HG03135 (cell line): ENCODE results near the gene USB1.

ENCODE experiments used
- ATAC-seq: cut with Tn5 transposase; IDR thresholded peaks from one replicate; pipeline ENCODE4 v1.9.1; 2021; ENCODE audit warnings: mild to moderate bottlenecking, moderate library complexity; ENCODE audit not compliant: unreplicated experiment

USB1 gene

DNA sequence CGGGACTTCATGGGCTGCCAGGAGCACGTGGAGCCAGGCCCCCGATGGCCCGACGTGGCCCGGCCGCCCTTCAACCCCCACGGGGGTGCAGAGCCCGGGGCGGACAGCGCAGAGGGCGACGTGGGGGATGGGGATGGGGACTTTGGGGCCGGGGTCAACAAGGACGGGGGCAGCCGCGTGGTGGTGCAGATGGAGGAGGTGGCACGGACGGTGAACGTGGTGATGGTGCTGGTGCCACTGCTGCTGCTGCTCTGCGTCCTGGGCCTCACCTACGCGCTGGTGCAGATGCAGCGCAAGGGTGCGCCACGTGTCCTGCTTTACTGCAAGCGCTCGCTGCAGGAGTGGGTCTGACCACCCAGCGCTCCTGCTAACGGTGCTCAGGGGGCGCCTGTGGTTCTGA, 43.9 kb downstream of the USB1 start:
- ATAC-seq = no peak

DNA sequence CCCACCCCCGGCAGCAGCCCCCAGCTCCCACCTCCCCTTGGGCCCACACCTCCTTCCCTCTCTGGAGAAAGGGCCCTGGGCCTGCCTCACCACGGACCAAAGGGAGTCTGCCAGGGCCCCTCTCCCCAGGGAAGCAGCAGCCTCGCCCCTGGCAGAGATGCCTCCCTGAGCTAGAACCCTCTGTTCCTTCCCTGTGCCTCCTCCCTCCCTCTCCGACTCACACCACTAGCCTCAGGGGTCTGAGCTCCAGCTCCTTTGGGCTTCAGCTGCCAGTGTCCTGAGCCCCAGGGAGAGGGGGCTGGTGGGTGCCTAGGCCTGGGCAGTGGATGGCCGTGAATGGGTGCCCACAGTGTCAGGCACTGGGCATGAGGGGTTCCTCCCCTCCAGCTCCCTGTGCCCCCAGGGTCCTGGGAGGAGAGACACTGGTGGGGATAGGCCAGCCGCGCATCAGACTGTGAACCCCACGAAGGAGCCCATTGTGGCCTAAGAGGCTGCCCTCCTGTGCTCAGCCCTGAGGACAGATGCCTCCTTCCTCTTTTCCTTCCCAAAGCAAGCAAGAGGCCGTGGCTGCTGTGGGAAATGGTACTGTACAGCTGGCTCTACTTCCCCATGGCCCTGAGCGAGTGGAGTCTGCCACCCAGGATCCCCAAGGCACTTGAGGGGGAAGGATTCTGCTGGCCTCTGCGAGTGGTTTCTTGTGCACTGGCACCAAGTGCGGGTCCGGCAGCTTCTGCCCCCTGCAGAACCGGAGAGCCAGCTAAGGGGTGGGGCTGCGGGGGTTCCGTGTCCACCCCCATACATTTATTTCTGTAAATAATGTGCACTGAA, 45.1 kb downstream of the USB1 start:
- ATAC-seq = no peak

DNA sequence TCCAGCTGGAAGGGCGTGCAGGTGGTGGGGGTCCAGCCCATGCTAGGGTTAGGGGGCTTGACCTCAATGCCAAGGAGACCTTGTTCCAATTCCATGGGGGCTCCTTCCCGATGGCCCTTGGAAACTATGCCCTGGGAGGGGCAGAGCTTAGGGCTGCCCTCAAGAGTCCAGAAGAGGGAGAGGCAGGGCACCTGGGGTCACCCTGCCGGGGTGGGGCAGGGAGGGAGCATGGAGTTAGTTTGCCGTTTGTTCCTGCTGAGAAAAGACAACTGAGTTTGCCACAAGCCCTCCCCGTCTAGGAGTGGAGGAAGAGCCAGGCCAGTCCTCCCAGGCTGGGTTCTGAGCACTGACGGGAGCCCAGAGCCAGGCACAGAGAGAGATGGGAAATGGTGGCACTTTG, 45.7 kb downstream of the USB1 start:
- no peak for ATAC-seq

DNA sequence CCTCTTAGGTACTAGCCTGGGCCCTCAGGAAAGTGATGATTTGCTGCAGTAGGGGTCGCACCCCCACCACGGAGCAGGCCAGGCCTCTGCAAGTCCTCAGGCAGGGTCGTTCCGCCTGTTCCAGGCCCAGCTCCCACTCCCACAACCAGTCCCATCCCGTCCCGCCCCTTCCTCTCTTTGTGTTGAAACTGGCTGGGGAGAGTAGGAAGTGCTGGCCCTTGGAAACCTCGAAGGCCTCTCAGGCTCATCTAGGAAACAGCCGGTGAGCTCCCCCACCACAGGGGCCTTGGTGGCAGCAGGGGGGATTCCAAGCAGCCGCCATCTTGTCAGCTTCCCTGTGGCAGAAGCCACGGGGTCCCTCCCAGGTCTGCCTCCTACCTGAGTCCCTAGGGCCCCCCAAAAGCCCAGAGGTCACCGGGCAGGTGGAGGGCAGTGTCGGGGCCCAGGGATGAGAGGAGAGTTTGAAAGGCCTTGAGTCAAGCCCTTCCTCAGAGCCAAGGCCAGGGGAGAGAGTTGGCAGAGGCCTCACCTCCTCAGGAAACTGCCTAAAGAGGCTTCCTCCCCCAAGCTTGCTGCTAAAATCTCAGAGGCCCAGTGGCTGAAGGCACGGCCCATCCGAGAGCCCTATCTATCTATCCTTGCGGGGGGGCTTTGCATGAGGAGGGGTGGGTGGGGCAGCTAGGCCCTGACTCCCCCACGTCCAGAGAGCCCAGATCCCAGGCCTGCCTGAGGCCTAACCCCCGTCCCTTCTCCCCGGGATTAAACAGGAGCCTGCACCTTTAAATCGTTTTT, 46.5 kb downstream of the USB1 start:
- no peak for ATAC-seq

DNA sequence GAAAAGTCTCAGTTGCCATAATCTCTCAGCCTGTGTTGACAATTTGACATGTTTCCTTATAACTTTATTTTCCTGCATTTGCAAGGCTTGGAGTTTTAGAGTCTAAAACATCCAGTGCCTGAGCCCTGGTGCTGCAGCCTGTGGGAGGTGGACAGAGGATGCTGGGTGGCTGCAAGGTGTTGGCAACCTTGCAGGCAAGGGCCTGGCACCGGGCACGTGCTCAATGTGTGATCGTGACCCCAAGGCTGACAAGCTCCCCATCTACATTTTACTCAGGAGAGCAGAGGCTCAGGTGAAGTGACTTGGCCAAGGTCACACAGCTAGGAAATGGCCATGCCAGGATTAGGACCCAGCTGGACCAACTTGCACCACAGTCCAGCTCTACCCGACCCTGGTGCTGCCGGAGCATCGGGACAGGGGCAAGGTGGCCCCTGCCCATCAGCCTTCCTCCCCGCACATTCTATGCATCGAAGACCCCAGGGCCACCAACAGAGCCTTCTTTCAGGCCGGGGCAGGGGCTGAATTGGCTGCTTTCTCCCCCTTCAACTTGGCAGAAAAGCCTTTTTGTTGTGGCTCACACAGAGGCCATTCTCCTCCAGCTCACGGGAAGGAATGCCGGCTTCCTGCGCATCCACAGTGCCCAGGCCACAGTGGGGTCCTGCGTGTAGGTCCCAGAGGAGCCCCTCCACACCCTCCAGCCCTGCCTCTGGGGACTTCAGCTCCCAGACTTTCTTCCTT, 47.5 kb downstream of the USB1 start:
- no peak for ATAC-seq

DNA sequence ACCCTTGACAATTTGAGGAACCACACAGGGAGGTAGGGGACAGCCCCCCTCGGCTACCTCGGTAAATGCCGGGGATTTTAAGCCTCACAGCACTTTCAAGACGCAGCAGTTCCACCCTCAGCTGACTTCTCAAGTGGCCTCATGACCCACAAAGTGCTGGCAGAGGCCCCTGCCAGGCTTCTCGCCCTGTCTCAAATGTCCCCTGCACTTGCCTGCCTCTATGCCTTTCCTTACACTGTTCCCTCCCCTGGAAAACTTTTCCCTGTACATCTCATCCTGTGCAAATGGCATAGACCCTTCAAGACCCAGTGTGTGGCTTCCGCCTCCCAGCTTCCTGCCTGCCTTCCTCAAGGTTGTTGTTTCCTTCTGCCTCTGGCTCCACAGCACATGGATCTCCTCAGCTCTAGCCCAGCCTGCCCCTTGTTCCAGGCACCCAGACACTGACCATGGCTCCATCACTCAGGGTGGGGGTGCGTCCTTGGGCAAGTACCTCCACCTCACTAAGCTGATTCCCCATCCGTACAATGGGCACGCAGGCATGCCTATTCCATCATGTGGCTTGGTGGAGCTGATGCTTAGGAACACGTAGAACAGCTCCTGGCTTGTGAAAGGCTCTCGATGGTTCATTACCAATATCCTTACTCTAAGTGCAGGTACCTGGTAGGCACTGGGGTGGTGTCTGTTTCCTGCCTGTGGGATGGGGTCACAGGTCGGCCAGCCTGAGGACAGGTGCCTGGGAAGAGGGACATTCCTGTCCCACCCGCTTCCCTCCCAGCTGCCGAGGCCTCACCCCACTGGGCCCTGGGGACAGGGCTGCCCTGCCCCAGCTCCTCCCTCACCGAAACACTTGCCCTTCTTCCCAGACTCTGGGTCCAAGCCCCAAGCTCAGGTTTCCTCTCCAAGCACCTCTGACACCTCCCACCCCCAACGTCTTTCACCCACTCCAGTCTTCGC, 48.3 kb downstream of the USB1 start:
- no peak for ATAC-seq

DNA sequence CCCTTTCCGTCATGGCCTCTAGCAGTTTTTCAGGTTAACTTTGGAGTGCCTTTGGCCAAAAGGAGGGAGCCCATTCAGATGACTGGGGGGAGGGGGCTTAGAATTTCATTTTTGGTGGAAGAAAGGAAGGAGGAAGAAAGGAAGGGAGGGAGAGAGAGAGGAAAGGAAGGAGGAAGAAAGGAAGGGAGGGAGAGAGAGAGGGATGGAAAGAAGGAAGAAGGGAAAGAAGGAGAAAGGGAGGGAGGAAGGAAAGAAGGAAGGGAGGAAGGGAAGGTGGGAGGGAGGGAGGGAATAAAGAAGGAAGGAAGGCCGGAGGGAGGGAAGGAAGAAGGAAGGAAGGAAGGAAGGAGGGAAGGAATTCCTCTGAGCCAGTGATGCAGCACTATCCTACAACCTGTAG, 50.1 kb downstream of the USB1 start:
- no peak for ATAC-seq

DNA sequence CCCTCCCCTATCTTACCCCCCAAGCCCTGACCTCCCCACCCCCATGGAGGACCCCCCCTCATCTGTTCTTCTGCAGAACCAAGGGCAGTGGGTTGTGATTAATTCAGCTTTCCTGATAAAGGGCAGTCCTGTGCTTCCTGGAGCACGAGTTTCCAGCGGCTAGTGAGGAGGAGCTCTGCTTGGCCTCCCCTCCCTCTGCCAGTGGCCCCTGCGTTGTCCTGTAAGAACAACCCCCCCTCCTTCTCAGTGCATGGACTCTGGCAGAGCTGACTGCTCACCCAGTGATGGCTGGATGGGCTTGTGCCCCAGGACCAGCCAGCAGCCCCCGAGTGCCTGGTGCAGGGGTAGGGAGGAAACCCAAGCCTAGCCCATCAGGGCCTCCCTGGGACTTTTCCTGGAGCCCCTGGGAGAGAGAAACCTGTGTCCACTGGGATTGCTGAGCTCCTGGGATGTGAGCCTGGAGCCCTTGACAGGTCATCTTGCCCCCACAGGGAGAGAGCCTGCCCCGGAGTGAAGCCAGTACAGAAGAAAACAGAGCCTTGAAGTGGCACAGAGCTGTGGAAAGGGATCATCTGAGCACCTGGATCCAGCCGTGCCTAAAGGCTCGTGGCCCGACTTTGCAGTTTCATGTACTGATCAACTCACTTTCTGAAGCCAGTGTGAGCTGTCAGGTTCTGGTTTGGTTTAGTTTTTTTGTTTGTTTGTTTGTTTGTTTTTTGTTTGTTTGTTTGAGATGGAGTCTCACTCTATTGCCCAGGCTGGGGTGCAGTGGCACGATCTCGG, 50.8 kb downstream of the USB1 start:
- no peak for ATAC-seq

DNA sequence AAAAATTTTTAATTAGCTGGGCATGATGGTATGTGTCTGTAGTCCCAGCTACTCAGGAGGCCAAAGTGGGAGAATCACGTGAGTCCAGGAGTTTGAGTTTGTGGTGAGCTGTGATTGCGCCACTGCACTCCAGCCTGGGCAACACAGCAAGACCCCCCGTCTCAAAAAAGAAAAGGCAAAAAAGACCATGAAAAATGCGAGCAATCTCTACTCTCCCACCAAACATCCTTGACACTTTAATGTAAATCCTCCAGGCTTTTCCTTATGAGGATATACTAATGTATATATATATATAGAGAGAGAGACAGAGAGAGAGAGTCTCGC, 52.4 kb downstream of the USB1 start:
- no peak for ATAC-seq

DNA sequence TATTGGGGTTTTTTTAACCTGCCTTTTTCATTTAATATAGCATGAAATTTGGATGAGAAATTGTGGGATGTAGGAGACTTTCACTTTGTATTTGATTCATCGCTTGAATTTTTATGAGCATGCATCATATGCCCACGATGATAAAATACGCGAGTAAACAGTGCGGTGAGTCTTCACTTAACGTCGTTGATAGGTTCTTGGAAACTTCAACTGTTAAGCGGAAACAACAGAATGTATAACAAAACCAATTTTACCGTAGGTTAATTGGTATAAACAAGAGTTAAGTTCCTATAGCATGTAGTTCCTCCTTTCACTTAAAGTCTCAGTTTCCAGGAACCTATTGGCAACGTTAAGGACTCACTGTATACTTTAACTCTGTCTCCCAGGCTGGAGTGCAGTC, 53.1 kb downstream of the USB1 start:
- no peak for ATAC-seq

DNA sequence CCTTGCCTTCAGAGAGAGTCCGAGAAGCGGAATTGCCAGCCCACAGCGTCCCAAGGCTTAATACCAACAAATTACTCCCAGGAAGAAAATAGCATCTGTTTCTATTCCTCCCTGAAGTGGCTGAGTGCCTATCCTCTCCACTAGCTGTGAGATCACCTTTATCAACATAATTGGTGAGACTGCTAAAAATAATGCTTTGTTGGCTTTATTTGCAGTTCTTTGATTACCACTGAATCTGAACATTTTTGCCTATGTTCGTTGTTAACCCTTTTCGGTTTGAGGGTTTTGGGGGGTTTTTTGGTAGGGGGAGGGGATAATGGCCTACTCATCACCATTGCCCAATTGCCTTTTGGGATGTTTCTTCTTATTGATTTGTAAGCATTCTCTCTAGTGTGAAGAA, 55.4 kb downstream of the USB1 start:
- no peak for ATAC-seq

DNA sequence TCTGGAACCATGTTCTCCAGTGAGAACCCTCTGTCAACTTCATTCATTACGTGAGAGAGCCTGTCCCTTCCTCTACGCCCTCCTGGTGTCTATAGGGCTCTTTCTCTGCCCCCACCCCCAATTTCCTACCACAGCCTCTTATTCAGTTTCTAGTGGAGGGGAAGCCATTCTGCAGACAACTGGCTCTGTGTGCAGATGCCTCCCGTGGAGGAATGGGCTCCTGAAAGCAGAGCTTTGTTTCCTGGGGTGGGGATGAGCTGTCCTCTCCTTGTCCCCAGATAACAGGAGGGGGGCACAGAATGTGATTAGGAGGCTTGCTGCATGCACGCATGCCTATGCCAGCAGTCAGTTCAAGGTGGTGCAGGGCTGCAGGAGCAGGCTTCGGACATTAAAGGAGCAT, 55.9 kb downstream of the USB1 start:
- no peak for ATAC-seq

DNA sequence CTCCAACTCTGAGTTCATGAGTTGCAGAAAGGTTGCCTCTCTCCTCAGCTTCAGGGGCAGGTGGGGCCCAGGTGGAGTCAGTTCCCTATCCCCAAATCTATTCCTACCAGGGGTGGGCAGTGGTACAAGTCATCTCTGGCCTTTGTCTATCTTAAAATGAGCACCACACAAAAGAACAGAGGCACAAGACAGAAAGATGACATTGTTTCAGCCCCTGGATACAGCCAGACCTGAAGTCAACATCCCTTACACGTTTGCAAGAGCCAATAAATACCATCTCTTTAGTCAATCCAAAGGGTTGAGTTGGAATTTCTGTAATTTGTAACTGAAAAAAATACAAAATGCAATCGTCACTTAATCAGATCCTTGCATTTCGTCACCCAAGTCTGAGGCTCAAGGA, 56.6 kb downstream of the USB1 start:
- ATAC-seq = no peak

DNA sequence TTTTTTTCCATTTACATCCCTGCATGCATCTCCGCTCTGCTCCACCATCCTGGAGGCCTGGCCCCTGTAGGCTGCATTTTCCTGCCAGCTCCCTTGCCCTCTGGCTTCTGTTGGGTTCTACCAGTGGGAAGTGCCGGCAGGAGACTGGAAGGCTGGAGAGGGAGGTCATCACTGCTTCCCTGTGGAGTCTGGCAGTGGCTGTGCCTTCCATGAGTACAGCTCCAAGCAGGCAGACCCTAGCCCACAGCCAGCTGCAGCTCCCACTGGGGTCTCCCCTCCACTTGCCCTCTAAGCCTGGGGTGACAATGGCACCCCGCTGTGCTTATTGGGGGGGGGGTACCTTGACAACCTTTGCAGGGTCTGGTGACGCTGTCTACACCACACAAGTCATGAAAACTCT, 61.6 kb downstream of the USB1 start:
- no peak for ATAC-seq

DNA sequence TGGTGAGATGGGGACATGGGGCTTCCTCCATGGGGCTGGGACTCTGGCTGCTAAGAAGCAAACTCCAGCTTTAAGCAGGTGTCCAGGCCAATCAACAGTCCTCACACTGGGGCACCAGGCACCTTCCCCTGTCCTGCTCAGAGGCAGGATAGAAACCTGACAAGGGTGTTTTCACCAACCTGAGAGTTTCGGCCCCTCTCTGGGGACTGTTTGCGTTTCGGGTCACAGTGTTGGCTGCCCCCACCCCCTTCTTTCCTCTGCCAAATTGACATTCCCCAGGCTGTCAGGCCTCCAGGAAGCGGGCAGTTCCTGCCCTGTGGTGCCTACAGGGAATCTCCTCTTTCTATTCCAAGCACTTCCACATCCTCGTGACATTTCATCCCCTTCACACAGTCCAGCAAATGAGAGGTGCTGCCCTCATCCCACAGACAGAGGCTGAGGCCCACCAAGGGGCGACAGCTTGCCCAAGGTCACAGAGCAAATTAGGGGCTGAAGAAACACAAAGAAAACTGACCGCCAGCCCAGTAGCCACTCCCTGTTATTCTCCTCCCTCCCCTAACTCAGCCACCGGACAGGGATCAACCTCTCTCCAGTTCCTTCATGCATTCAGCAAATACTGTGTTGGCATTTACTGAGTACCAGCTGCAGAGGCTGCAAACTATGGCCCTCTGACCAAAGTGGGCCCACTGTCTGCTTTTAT, 62.3 kb downstream of the USB1 start:
- ATAC-seq = no peak

DNA sequence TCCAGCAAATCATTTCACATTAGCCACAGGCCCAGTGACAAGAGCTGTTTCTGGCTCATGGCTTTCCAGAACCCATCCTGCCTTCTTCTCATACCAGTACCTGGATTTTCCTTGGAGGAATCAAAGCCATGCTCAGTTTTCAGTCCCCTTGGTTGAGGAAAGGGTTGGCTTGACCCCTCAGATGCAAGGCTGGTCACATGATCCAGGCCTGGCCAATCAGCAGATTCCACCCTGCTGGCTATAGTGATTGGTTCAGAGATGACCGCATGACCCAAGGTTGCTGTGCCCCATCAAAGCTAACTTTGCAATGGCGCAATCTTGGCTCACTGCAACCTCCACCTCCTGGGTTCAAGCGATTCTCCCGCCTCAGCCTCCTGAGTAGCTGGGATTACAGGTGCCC, 69.4 kb downstream of the USB1 start:
- ATAC-seq = no peak
